OCI-LY7 (cell line): ENCODE measurements around the gene ZNF22. TPM values are rescaled to one million over a fixed set of nuclear protein-coding genes. Genes with fewer than 3 reads are reported as not detected.

ENCODE experiments used
- BruUV-seq: library from RNA; stranded (reverse); fragments of 400-500 nt; replicated peaks from 2 replicates; lab custom pipeline; 2021; lab: Mats Ljungman, UMichigan
- CTCF ChIA-PET: fragments of 300-600 bp; sonication (Branson Sonifier 250); formaldehyde crosslinking; loops from one replicate; lab custom pipeline; 2022; ENCODE audit warnings: antibody characterized with exemption; ENCODE audit not compliant: unreplicated experiment; lab: Charles Lee
- POLR2A ChIA-PET: fragments of 300-600 bp; sonication (Branson Sonifier 250); formaldehyde crosslinking; loops from one replicate; lab custom pipeline; 2022; ENCODE audit warnings: antibody characterized with exemption; lab: Charles Lee
- DNase-seq: peaks from one replicate; pipeline ENCODE4 v3.0.0-alpha.2; 2015; ENCODE audit warnings: low spot score
- H2AFZ ChIP-seq: fragments of 200-600 bp; sonication (generic), shearing (Covaris generic); 2 replicates; pipeline ENCODE4 v1.6.1; 2014; ENCODE audit warnings: mild to moderate bottlenecking, antibody characterized with exemption, low read length, moderate library complexity
- H3K27ac ChIP-seq: fragments of 200-600 bp; sonication (generic); 2 replicates; pipeline ENCODE4 v1.5.1; 2014; ENCODE audit warnings: mixed run types, low read depth, mild to moderate bottlenecking, moderate library complexity, low read length, inconsistent platforms; ENCODE audit not compliant: poor library complexity, severe bottlenecking
- H3K36me3 ChIP-seq: fragments of 200-600 bp; sonication (generic); 2 replicates; pipeline ENCODE4 v1.6.1; 2014; ENCODE audit warnings: mild to moderate bottlenecking, antibody characterized with exemption, low read length, moderate library complexity, mixed read lengths; ENCODE audit not compliant: insufficient read depth
- H3K4me1 ChIP-seq: fragments of 200-600 bp; sonication (generic); 2 replicates; pipeline ENCODE4 v1.5.1; 2014; ENCODE audit warnings: mild to moderate bottlenecking, low read length; ENCODE audit not compliant: insufficient read depth, poor library complexity, severe bottlenecking
- H3K4me2 ChIP-seq: fragments of 200-600 bp; sonication (generic); 2 replicates; pipeline ENCODE4 v1.6.1; 2014; ENCODE audit warnings: mild to moderate bottlenecking, low read length
- H3K4me3 ChIP-seq: fragments of 200-600 bp; sonication (generic); 2 replicates; pipeline ENCODE4 v1.5.1; 2014; ENCODE audit warnings: mild to moderate bottlenecking, low read depth, low read length; ENCODE audit not compliant: poor library complexity, severe bottlenecking
- H3K79me2 ChIP-seq: fragments of 200-600 bp; sonication (generic); 2 replicates; pipeline ENCODE4 v1.6.1; 2016; ENCODE audit warnings: low read depth, mild to moderate bottlenecking, low read length, moderate library complexity, mixed read lengths; ENCODE audit not compliant: insufficient read depth
- H3K9me2 ChIP-seq: fragments of 200-600 bp; sonication (generic); 2 replicates; pipeline ENCODE4 v1.6.1; 2016; ENCODE audit warnings: mild to moderate bottlenecking, low read length, mixed read lengths; ENCODE audit not compliant: insufficient read depth
- H3K9me3 ChIP-seq: fragments of 200-600 bp; sonication (generic); 2 replicates; pipeline ENCODE4 v1.6.1; 2014; ENCODE audit warnings: mild to moderate bottlenecking, mixed run types, low read length, mixed read lengths
- H4K20me1 ChIP-seq: fragments of 200-600 bp; sonication (generic); 2 replicates; pipeline ENCODE4 v1.6.1; 2014; ENCODE audit warnings: mild to moderate bottlenecking, antibody characterized with exemption, low read length, moderate library complexity, mixed read lengths; ENCODE audit not compliant: insufficient read depth
- CTCF ChIP-seq: fragments of 200-600 bp; sonication (generic); conservative IDR thresholded peaks from 2 replicates; pipeline ENCODE4 v1.5.1; 2014; ENCODE audit warnings: mild to moderate bottlenecking, antibody characterized with exemption, low read length, moderate library complexity, mixed read lengths
- EZH2phosphoT487 ChIP-seq: fragments of 200-600 bp; sonication (generic); IDR thresholded peaks from 2 replicates; pipeline ENCODE4 v1.6.1; 2018; ENCODE audit warnings: low read depth, borderline replicate concordance, mild to moderate bottlenecking, mixed run types, antibody characterized with exemption, low read length, moderate library complexity, mixed read lengths
- intact Hi-C: fragments of 100-400 bp; cut with micrococcal nuclease; formaldehyde crosslinking; loops from one replicate; pipeline ENCODE4 v1.10.0; 2022; ENCODE audit not compliant: unreplicated experiment
- total RNA-seq, 2 experiments: library from RNA; depleted of rRNA in 1 of 2; stranded (reverse); fragments of >200 nt in 1 of 2; shearing (Covaris generic) in 1 of 2; gene quantifications; 2 replicates each; pipeline ENCODE4 v1.2.3, GENCODE V29; 2014 to 2022

The ZNF22 gene
- total RNA-seq, 2 experiments from 2014 or later: 33.3 to 46.6 TPM

GRCh38 chr10:44978213-44978569, 22.5 kb upstream of the ZNF22 start:
- Histone ChIP-seq H3K9me2 (no peaks in the 10 kb centered on the region), H2AFZ (no peak overlapping the region), H3K36me3 (no peaks in the 10 kb centered on the region), H3K4me3 (no peak overlapping the region), H3K9me3 (no peaks in the 10 kb centered on the region), H3K27ac (no peak overlapping the region), H4K20me1 (no peaks in the 10 kb centered on the region), H3K4me2 (no peak overlapping the region), H3K79me2 (no peaks in the 10 kb centered on the region), H3K4me1 (peaks cover 16% of the 10 kb centered on the region)
- ChIA-PET POLR2A (interaction anchor here (0.6 kb wide), 1 partner anchor 1116 kb away, joined by 3 read pairs; no protein-coding TSS in a partner anchor), CTCF (no interaction called here)
- TF ChIP-seq EZH2phosphoT487 (no peak), CTCF (no peak)
- DNase-seq: no peak
- intact Hi-C loops: no loop called here
- no TSS peak for BruUV-seq

- Histone ChIP-seq H3K9me3 (no peaks in the 10 kb centered on the region), H3K9me2 (no peaks in the 10 kb centered on the region), H3K36me3 (no peaks in the 10 kb centered on the region), H3K4me1 (peaks cover 11% of the 10 kb centered on the region), H3K4me3 (no peak within 1 kb of the TSS), H3K27ac (no peak within 1 kb of the TSS), H2AFZ (no peak within 1 kb of the TSS), H3K4me2 (no peak within 1 kb of the TSS), H4K20me1 (no peaks in the 10 kb centered on the region), H3K79me2 (no peaks in the 10 kb centered on the region)
- POLR2A ChIA-PET: interaction anchor here (0.6 kb wide), 1 partner anchor 1117 kb away, joined by 3 read pairs; no protein-coding TSS in a partner anchor
- intact Hi-C loops: no loop called here
- TF ChIP-seq CTCF: no peak
- TF ChIP-seq EZH2phosphoT487: no peak
- CTCF ChIA-PET: no interaction called here
- DNase-seq: no peak
- BruUV-seq: no TSS peak
These were observed 22.0 kb upstream of the ZNF22 start, which contains the start of gene DEPP1 for GRCh38 chr10:44978570-44979280. TSS of gene DEPP1 (minus strand) at chr10:44978809. CDS start at chr10:44978030, 779 bp downstream.
